A549 (cell line): ENCODE results near the gene ANTXR2. TPM values are rescaled to one million over a fixed set of nuclear protein-coding genes. Genes with fewer than 3 reads are reported as not detected.

Source experiments
- ATAC-seq, 2 experiments: fragments of 200-7000 bp in 1 of 2; fragments of >200 bp in 1 of 2; cut with Nextera tagmentation in 1 of 2; cut with Tn5 transposase in 1 of 2; 3 replicates each; pipeline versions ENCODE4 v1.8.0 to v1.9.1; 2018 to 2020; ENCODE audit warnings: mild to moderate bottlenecking in 1 of 2, moderate library complexity in 1 of 2
- CTCF ChIA-PET: fragments of 300-600 bp; sonication (Branson Sonifier 250); formaldehyde crosslinking; extraction: SDS; loops from one replicate; lab custom pipeline; 2021; ENCODE audit warnings: antibody characterized with exemption, inconsistent platforms; lab: Yijun Ruan, JAX
- POLR2A ChIA-PET: fragments of 350-600 bp; formaldehyde crosslinking; extraction: SDS; loops from one replicate; lab custom pipeline; 2021; ENCODE audit warnings: antibody characterized with exemption, inconsistent platforms; lab: Yijun Ruan, JAX
- DNase-seq, 2 experiments: peaks; one replicate each; pipeline versions ENCODE4 v3.0.0 to v3.0.0-alpha.2; 2011 to 2016; ENCODE audit warnings: low read depth in 1 of 2, low spot score in 1 of 2
- FAIRE-seq: peaks from 2 replicates; lab custom pipeline; 2011; peaks lifted over from hg19 to GRCh38; lab: Jason Lieb, UNC
- H3K27ac ChIP-seq, 2 experiments: fragments of >200 bp; sonication (Bioruptor Twin); formaldehyde crosslinking; 3 replicates each; pipeline ENCODE4 v1.5.1; 2016 to 2017
- H3K4me1 ChIP-seq: fragments of >200 bp; sonication (Bioruptor Twin); formaldehyde crosslinking; 3 replicates; pipeline ENCODE4 v1.6.1; 2016
- H3K4me2 ChIP-seq: fragments of >200 bp; sonication (Bioruptor Twin); formaldehyde crosslinking; 3 replicates; pipeline ENCODE4 v1.6.1; 2016
- H3K4me3 ChIP-seq: fragments of >200 bp; sonication (Bioruptor Twin); formaldehyde crosslinking; 3 replicates; pipeline ENCODE4 v1.5.1; 2016
- H3K9me3 ChIP-seq: fragments of >200 bp; sonication (Bioruptor Twin); formaldehyde crosslinking; 3 replicates; pipeline ENCODE4 v1.6.1; 2016
- CEBPB ChIP-seq, 2 experiments: fragments of >200 bp in 1 of 2; sonication (Bioruptor Twin) in 1 of 2; formaldehyde crosslinking in 1 of 2; IDR thresholded peaks; 2 replicates each; pipeline ENCODE4 v1.6.1; 2012 to 2016
- CHD2 ChIP-seq: fragments of 150-350 bp; IDR thresholded peaks from 2 replicates; pipeline ENCODE4 v1.6.1; 2014; ENCODE audit warnings: low read length; ENCODE audit not compliant: partially characterized antibody
- FOSL2 ChIP-seq, 2 experiments: fragments of 450-650 bp in 1 of 2; fragments of >200 bp in 1 of 2; sonication (Bioruptor Twin) in 1 of 2; formaldehyde crosslinking; IDR thresholded peaks; 2 replicates each; pipeline versions ENCODE4 v1.5.0 to v1.6.1; 2016 to 2020; ENCODE audit warnings: mild to moderate bottlenecking in 1 of 2, moderate library complexity in 1 of 2
- HOXA7 ChIP-seq: fragments of 250-450 bp; sonication (Bioruptor Pico); IDR thresholded peaks from 2 replicates; pipeline ENCODE4 v1.5.0; 2020; ENCODE audit warnings: mild to moderate bottlenecking, moderate library complexity
- HOXB13 ChIP-seq: fragments of 250-450 bp; sonication (Bioruptor Pico); IDR thresholded peaks from 2 replicates; pipeline ENCODE4 v1.5.0; 2020; ENCODE audit warnings: low read depth, mild to moderate bottlenecking, moderate library complexity
- HOXB5 ChIP-seq: fragments of 250-450 bp; sonication (Bioruptor Pico); IDR thresholded peaks from 2 replicates; pipeline ENCODE4 v1.5.0; 2020; ENCODE audit warnings: mild to moderate bottlenecking, moderate library complexity
- JUN ChIP-seq, 2 experiments: fragments of >200 bp; sonication (Bioruptor Twin); formaldehyde crosslinking; IDR thresholded peaks; 2 replicates in 1 of 2; 3 replicates in 1 of 2; pipeline ENCODE4 v1.6.1; 2016 to 2017
- JUNB ChIP-seq: fragments of >200 bp; sonication (Bioruptor Twin); formaldehyde crosslinking; IDR thresholded peaks from 2 replicates; pipeline ENCODE4 v1.6.1; 2016
- MAFK ChIP-seq: fragments of 450-650 bp; IDR thresholded peaks from 2 replicates; pipeline ENCODE4 v1.6.1; 2014; ENCODE audit not compliant: partially characterized antibody
- NFE2L2 ChIP-seq: fragments of 150-350 bp; conservative IDR thresholded peaks from 2 replicates; pipeline ENCODE4 v1.6.1; 2014; ENCODE audit warnings: low read length
- NPAS2 ChIP-seq: fragments of 250-450 bp; sonication (Bioruptor Pico); IDR thresholded peaks from 2 replicates; pipeline ENCODE4 v1.8.0; 2022; ENCODE audit warnings: mild to moderate bottlenecking, moderate library complexity, borderline replicate concordance
- NR3C1 ChIP-seq: fragments of >200 bp; sonication (Bioruptor Twin); formaldehyde crosslinking; IDR thresholded peaks from 3 replicates; pipeline ENCODE4 v1.6.1; 2017
- POLR2A ChIP-seq: IDR thresholded peaks from 2 replicates; pipeline ENCODE4 v1.6.1; 2012; ENCODE audit warnings: mild to moderate bottlenecking, low read length
- TP53 ChIP-seq: fragments of 250-450 bp; sonication (Bioruptor Pico); IDR thresholded peaks from 2 replicates; pipeline ENCODE4 v1.5.0; 2021; ENCODE audit warnings: mild to moderate bottlenecking, moderate library complexity
- WGBS: methylation state at CpG from one replicate; pipeline ENCODE4 v1.1.6; 2017; ENCODE audit errors: missing lambda C conversion rate; 5-methylcytosine and 5-hydroxymethylcytosine counted together
- polyA plus RNA-seq, 4 experiments: library from polyadenylated mRNA; depleted of rRNA in 3 of 4; stranded (reverse); fragments of >200 nt; fragmentation: RNase III in 1 of 4; extraction: RNeasy Plus Mini Kit Qiagen cat#74134 plus additional on column Dnase treatment in 1 of 4; gene quantifications; 2 replicates in 3 of 4; 3 replicates in 1 of 4; pipeline ENCODE4 v1.2.3, GENCODE V29; 2011 to 2017
- TF ChIP-seq, protein P1 (sequence below): fragments of >200 bp; sonication (Bioruptor Twin); formaldehyde crosslinking; IDR thresholded peaks from 3 replicates; pipeline ENCODE4 v1.5.1; 2016
- TF ChIP-seq, protein P2 (sequence below): IDR thresholded peaks from 2 replicates; pipeline ENCODE4 v1.6.1; 2012
- TF ChIP-seq, protein P3 (sequence below): fragments of >200 bp; sonication (Bioruptor Twin); formaldehyde crosslinking; IDR thresholded peaks from 2 replicates; pipeline ENCODE4 v1.6.1; 2016
- TF ChIP-seq, protein P4 (sequence below): fragments of 150-350 bp; IDR thresholded peaks from 2 replicates; pipeline ENCODE4 v1.6.1; 2014; ENCODE audit warnings: low read depth, mild to moderate bottlenecking, low read length
- TF ChIP-seq, protein P5 (sequence below): fragments of 200-600 bp; sonication (generic); IDR thresholded peaks from 2 replicates; pipeline ENCODE4 v1.6.1; 2016; ENCODE audit warnings: antibody characterized with exemption, mild to moderate bottlenecking, moderate library complexity

The ANTXR2 gene
- polyA plus RNA-seq, 2 of the 4 experiments (the other 2 are of a cell fraction), result 2.3 to 3.0 TPM

DNA sequence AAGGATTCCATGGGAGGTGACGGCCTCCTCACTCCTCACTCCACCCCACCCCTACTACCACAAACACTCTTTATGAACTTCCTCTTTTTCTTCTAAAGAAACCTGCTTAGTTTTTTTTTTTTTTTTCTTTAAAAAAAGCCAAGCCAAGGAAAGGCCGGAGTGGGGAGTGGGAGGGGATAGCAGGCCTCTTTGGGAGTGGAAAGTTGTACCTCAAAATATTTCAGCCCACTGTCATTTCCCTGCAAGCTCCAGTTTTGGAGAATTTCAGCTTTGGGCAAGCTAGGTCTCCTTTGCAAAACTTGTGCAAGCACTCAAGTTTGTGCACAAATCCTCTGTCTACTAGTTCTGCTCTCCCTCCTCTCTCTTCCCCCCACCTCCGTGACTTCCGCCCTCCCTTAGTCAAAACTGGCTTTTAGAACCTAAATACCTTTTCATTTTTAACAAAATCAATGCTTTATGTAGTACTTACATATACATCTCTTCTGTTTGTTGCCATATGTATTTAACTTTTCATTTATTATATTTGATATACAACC is 512 bp upstream of the ANTXR2 start:
- TF ChIP-seq FOSL2 (IDR thresholded peaks at IDR 0.05), result no peak
- TF ChIP-seq FOSL2 (CRISPR knock-in tag; IDR thresholded peaks at IDR 0.05), result no peak
- TF ChIP-seq HOXB13 (CRISPR knock-in tag), result no peak
- TF ChIP-seq TP53 (CRISPR knock-in tag), result no peak
- TF ChIP-seq CHD2, result no peak
- TF ChIP-seq HOXA7 (CRISPR knock-in tag), result no peak
- TF ChIP-seq JUNB, result no peak
- no peak for TF ChIP-seq NPAS2
- TF ChIP-seq, protein P1, sequence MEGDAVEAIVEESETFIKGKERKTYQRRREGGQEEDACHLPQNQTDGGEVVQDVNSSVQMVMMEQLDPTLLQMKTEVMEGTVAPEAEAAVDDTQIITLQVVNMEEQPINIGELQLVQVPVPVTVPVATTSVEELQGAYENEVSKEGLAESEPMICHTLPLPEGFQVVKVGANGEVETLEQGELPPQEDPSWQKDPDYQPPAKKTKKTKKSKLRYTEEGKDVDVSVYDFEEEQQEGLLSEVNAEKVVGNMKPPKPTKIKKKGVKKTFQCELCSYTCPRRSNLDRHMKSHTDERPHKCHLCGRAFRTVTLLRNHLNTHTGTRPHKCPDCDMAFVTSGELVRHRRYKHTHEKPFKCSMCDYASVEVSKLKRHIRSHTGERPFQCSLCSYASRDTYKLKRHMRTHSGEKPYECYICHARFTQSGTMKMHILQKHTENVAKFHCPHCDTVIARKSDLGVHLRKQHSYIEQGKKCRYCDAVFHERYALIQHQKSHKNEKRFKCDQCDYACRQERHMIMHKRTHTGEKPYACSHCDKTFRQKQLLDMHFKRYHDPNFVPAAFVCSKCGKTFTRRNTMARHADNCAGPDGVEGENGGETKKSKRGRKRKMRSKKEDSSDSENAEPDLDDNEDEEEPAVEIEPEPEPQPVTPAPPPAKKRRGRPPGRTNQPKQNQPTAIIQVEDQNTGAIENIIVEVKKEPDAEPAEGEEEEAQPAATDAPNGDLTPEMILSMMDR, result no peak
- no peak for TF ChIP-seq CEBPB (IDR thresholded peaks at IDR 0.05)
- ChIA-PET CTCF (interaction anchor here (0.7 kb wide), 1 partner anchor 23 kb away, joined by 3 read pairs; no protein-coding TSS in a partner anchor), POLR2A (no interaction called here)
- ATAC-seq, result no peak
- H3K4me1 ChIP-seq, result peaks cover 12% of the 10 kb centered on the region; the same call in 2 of the 3 replicates
- DNase-seq, result no peak
- H3K9me3 ChIP-seq, result no peaks in the 10 kb centered on the region
- H3K27ac ChIP-seq, result peak overlapping the region; percentile 66 to 91; a peak in 5 of 6 replicates
- peak overlapping the region; percentile 71 for H3K4me3 ChIP-seq
- 86% methylated on average over 4 of the region's 4 CpGs for WGBS
- FAIRE-seq, result no peak
- peak overlapping the region; percentile 92 for H3K4me2 ChIP-seq

DNA sequence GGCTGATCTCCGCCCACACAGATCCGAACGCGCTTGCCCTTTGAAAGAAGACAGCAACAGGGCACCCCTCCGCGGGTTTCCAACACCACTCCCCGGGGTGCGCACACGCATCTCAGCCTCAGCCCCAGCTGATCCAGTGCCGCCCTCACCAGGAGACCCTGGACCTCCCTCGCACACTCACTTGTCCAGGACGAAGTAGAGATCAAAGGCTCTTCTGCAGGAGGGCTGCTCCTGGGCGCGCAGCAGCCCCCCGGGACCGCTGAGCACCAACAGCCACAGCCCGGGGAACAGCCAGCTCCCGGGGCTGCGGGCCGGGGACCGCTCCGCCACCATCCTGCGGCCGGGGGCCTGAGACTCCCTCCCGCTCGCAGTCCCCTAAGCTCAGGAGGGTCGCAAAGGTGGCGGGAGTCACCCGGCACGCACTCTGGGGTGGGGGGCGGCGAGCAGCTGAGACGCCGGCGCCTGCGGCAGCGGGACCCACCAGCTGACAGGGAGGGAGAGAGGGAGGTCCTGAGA is 743 bp downstream of the ANTXR2 start:
- peak in 1 of 2 experiments; percentile 7 for DNase-seq
- Histone ChIP-seq H3K4me1 (peaks cover 12% of the 10 kb centered on the region; the same call in 2 of the 3 replicates), H3K4me3 (peak overlapping the region; percentile 71), H3K27ac (peak overlapping the region; percentile 66 to 91), H3K4me2 (peak overlapping the region; percentile 92), H3K9me3 (no peaks in the 10 kb centered on the region)
- 6% methylated on average over 10 of the region's 37 CpGs for WGBS
- no peak for FAIRE-seq
- TF ChIP-seq MAFK (no peak), NFE2L2 (no peak), FOSL2 (IDR thresholded peaks at IDR 0.05) (no peak), FOSL2 (CRISPR knock-in tag; IDR thresholded peaks at IDR 0.05) (no peak), HOXB5 (CRISPR knock-in tag) (no peak), NR3C1 (no peak), JUN (IDR thresholded peaks at IDR 0.05) (no peak), POLR2A (no peak), JUNB (no peak)
- TF ChIP-seq, protein P2, sequence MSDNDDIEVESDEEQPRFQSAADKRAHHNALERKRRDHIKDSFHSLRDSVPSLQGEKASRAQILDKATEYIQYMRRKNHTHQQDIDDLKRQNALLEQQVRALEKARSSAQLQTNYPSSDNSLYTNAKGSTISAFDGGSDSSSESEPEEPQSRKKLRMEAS, result no peak
- TF ChIP-seq, protein P3, sequence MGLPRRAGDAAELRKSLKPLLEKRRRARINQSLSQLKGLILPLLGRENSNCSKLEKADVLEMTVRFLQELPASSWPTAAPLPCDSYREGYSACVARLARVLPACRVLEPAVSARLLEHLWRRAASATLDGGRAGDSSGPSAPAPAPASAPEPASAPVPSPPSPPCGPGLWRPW, result no peak
- TF ChIP-seq, protein P4, sequence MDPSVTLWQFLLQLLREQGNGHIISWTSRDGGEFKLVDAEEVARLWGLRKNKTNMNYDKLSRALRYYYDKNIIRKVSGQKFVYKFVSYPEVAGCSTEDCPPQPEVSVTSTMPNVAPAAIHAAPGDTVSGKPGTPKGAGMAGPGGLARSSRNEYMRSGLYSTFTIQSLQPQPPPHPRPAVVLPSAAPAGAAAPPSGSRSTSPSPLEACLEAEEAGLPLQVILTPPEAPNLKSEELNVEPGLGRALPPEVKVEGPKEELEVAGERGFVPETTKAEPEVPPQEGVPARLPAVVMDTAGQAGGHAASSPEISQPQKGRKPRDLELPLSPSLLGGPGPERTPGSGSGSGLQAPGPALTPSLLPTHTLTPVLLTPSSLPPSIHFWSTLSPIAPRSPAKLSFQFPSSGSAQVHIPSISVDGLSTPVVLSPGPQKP, result no peak
- TF ChIP-seq, protein P5, sequence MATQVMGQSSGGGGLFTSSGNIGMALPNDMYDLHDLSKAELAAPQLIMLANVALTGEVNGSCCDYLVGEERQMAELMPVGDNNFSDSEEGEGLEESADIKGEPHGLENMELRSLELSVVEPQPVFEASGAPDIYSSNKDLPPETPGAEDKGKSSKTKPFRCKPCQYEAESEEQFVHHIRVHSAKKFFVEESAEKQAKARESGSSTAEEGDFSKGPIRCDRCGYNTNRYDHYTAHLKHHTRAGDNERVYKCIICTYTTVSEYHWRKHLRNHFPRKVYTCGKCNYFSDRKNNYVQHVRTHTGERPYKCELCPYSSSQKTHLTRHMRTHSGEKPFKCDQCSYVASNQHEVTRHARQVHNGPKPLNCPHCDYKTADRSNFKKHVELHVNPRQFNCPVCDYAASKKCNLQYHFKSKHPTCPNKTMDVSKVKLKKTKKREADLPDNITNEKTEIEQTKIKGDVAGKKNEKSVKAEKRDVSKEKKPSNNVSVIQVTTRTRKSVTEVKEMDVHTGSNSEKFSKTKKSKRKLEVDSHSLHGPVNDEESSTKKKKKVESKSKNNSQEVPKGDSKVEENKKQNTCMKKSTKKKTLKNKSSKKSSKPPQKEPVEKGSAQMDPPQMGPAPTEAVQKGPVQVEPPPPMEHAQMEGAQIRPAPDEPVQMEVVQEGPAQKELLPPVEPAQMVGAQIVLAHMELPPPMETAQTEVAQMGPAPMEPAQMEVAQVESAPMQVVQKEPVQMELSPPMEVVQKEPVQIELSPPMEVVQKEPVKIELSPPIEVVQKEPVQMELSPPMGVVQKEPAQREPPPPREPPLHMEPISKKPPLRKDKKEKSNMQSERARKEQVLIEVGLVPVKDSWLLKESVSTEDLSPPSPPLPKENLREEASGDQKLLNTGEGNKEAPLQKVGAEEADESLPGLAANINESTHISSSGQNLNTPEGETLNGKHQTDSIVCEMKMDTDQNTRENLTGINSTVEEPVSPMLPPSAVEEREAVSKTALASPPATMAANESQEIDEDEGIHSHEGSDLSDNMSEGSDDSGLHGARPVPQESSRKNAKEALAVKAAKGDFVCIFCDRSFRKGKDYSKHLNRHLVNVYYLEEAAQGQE, result no peak
- peak; percentile 65 to 69 for ATAC-seq
- CTCF ChIA-PET, result no interaction called here
- POLR2A ChIA-PET, result no interaction called here
